Right atrium auricular region (tissue), 2 donors: Measurements from ENCODE around the gene HOXC5. TPM values are rescaled to one million over a fixed set of nuclear protein-coding genes. Genes with fewer than 3 reads are reported as not detected.

Experiments
- DNase-seq: peaks from one replicate; pipeline ENCODE4 v3.0.0-alpha.2; 2019; ENCODE audit warnings: low spot score
- H3K27ac ChIP-seq, 2 donors: fragments of 200-600 bp; sonication (generic); 1 replicate in 1 of 2; 2 replicates in 1 of 2; pipeline ENCODE4 v1.5.1; 2016 to 2019
- H3K27me3 ChIP-seq, 2 donors: fragments of 200-600 bp; sonication (generic); one replicate each; pipeline versions ENCODE4 v1.5.1 to v1.6.0; 2017 to 2019
- H3K36me3 ChIP-seq: fragments of 200-600 bp; sonication (generic); one replicate; pipeline ENCODE4 v1.5.1; 2016
- H3K4me1 ChIP-seq, 2 donors: fragments of 200-600 bp; sonication (generic); one replicate each; pipeline versions ENCODE4 v1.5.1 to v1.6.0; 2017 to 2019
- H3K4me3 ChIP-seq, 2 donors: fragments of 200-600 bp; sonication (generic); 1 replicate in 1 of 2; 2 replicates in 1 of 2; pipeline ENCODE4 v1.5.1; 2017 to 2019; ENCODE audit warnings: mild to moderate bottlenecking in 1 of 2, moderate library complexity in 1 of 2
- H3K9me3 ChIP-seq, 2 donors: fragments of 200-600 bp; sonication (generic); one replicate each; pipeline ENCODE4 v1.5.1; 2019
- total RNA-seq, 2 donors: library from RNA; depleted of rRNA; stranded (reverse); fragments of >200 nt; gene quantifications; one replicate each; pipeline ENCODE4 v1.1.0, GENCODE V29; 2016
- TF ChIP-seq, protein P1 (sequence below), 2 donors: fragments of 200-600 bp; sonication (generic); IDR thresholded peaks; one replicate each; pipeline ENCODE4 v1.5.1; 2019; ENCODE audit warnings: antibody characterized with exemption in 2 of 2

The HOXC5 gene
- total RNA-seq, 2 donors from 2014 or later, result 0.33 TPM; not detected in 1

DNA sequence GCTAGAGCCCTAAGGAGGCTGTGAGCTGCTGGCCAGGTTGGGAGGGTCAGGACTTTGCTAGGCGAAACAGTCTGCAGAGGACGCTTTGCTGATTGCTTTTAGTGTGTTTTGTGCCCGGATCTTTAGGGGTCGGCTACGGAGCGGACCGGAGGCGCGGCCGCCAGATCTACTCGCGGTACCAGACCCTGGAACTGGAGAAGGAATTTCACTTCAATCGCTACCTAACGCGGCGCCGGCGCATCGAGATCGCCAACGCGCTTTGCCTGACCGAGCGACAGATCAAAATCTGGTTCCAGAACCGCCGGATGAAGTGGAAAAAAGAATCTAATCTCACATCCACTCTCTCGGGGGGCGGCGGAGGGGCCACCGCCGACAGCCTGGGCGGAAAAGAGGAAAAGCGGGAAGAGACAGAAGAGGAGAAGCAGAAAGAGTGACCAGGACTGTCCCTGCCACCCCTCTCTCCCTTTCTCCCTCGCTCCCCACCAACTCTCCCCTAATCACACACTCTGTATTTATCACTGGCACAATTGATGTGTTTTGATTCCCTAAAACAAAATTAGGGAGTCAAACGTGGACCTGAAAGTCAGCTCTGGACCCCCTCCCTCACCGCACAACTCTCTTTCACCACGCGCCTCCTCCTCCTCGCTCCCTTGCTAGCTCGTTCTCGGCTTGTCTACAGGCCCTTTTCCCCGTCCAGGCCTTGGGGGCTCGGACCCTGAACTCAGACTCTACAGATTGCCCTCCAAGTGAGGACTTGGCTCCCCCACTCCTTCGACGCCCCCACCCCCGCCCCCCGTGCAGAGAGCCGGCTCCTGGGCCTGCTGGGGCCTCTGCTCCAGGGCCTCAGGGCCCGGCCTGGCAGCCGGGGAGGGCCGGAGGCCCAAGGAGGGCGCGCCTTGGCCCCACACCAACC, 3.1 kb upstream of the HOXC5 start:
- H3K9me3 ChIP-seq, result peaks cover 0 to 6% of the 10 kb centered on the region in 2 donors
- H3K4me3 ChIP-seq, result no peak overlapping the region
- peaks cover 0 to 34% of the 10 kb centered on the region in 2 donors for H3K4me1 ChIP-seq
- H3K27me3 ChIP-seq, result peaks cover 62 to 70% of the 10 kb centered on the region in 2 donors
- no peak overlapping the region for H3K27ac ChIP-seq
- TF ChIP-seq, protein P1, sequence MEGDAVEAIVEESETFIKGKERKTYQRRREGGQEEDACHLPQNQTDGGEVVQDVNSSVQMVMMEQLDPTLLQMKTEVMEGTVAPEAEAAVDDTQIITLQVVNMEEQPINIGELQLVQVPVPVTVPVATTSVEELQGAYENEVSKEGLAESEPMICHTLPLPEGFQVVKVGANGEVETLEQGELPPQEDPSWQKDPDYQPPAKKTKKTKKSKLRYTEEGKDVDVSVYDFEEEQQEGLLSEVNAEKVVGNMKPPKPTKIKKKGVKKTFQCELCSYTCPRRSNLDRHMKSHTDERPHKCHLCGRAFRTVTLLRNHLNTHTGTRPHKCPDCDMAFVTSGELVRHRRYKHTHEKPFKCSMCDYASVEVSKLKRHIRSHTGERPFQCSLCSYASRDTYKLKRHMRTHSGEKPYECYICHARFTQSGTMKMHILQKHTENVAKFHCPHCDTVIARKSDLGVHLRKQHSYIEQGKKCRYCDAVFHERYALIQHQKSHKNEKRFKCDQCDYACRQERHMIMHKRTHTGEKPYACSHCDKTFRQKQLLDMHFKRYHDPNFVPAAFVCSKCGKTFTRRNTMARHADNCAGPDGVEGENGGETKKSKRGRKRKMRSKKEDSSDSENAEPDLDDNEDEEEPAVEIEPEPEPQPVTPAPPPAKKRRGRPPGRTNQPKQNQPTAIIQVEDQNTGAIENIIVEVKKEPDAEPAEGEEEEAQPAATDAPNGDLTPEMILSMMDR (IDR thresholded peaks at IDR 0.05), result no peak
- no peaks in the 10 kb centered on the region for H3K36me3 ChIP-seq
- no peak for DNase-seq

DNA sequence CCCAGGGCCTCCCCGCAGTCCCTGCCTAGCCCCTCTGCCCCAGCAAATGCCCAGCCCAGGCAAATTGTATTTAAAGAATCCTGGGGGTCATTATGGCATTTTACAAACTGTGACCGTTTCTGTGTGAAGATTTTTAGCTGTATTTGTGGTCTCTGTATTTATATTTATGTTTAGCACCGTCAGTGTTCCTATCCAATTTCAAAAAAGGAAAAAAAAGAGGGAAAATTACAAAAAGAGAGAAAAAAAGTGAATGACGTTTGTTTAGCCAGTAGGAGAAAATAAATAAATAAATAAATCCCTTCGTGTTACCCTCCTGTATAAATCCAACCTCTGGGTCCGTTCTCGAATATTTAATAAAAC, 2.4 kb upstream of the HOXC5 start:
- Histone ChIP-seq H3K4me1 (peaks cover 0 to 34% of the 10 kb centered on the region in 2 donors), H3K27me3 (peaks cover 65 to 67% of the 10 kb centered on the region in 2 donors), H3K9me3 (peaks cover 0 to 6% of the 10 kb centered on the region in 2 donors), H3K4me3 (no peak overlapping the region), H3K27ac (no peak overlapping the region), H3K36me3 (no peaks in the 10 kb centered on the region)
- TF ChIP-seq, protein P1 (IDR thresholded peaks at IDR 0.05), result no peak
- no peak for DNase-seq

DNA sequence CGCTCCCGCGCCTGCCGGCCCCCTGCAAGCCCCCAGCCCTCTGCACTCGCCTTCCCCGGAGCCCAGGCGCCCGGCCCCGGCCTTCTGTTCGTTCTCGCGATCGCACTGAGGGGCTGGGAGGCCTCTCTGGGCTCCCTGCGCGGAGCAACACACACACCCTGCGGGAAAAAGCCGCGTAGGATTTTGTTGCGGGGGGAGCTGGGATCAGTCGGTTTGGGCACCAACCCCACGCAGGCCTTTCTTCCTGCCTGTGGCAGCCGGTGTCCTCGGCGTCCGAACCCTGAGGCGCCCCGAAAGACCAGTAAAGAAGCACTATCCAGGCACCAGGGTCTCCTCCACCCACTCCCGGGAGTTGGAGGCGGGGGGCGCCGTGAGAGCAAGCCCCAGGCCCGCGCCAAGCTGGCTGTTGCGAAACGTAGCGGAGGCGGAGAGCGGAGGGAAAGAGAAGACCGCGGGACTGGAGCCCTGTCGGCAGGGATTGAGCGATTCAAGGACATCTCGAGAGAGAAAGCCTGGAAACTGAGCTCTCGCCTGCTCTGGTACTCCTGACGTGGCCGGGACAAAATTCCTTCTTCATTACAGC, 1.9 kb upstream of the HOXC5 start:
- H3K27ac ChIP-seq, result no peak overlapping the region
- DNase-seq, result no peak
- no peaks in the 10 kb centered on the region for H3K36me3 ChIP-seq
- peaks cover 64 to 65% of the 10 kb centered on the region in 2 donors for H3K27me3 ChIP-seq
- TF ChIP-seq, protein P1 (IDR thresholded peaks at IDR 0.05), result no peak
- peak overlapping the region in 1 of 2 donors; percentile 14 for H3K4me3 ChIP-seq
- peaks cover 0 to 34% of the 10 kb centered on the region in 2 donors for H3K4me1 ChIP-seq
- peaks cover 0 to 6% of the 10 kb centered on the region in 2 donors for H3K9me3 ChIP-seq

DNA sequence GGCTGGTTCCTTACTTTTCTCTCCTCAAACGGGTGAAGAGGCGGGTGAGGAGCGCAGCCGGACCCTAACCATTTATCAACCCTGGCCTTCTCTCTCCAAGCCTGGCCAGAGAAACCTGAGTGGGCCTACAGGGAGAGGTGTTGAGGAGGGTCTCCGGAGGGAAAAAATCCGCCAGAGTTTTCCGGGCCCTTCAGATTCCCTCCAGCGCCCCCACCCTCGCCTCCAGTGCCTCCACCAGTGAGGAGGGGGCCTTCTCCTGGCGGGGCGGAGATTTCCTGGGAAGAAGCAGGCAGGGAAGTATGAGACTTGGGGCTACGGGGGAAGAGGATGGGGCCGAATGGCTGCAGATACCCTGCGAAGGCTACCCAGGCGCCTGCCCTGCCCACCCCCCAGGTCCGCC, 1.4 kb upstream of the HOXC5 start:
- TF ChIP-seq, protein P1 (IDR thresholded peaks at IDR 0.05), result no peak
- Histone ChIP-seq H3K4me1 (peaks cover 0 to 34% of the 10 kb centered on the region in 2 donors), H3K4me3 (peak overlapping the region in 1 of 2 donors; percentile 14), H3K27me3 (peaks cover 59 to 60% of the 10 kb centered on the region in 2 donors), H3K27ac (no peak overlapping the region), H3K36me3 (no peaks in the 10 kb centered on the region), H3K9me3 (peaks cover 0 to 6% of the 10 kb centered on the region in 2 donors)
- no peak for DNase-seq

DNA sequence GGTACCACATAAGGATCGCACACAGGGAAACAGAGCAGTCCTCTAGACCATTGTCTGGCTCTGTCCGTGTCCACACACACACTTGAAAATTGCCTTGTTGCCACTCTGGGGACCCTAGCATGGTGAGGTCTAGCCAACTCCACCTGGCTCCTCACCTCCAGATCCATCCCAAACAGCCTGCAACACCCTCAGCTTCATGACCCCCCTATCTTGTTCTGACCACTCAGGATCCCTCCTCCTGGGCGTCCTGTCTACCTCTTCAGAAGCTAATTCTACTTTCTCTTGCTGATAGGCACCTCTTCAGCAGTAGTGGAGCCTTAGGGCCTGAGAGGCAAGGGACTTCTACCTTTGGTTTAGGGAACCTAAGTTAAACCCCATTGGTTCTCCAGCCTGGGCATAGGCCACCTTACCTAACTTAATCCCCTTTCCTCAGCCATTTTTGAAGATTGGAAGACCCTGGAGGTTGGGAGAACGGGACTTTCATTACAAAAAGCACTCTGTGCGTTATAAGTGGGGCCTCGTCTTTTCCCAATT, 697 bp upstream of the HOXC5 start:
- H3K36me3 ChIP-seq, result no peaks in the 10 kb centered on the region
- H3K27ac ChIP-seq, result no peak overlapping the region
- peaks cover 0 to 34% of the 10 kb centered on the region in 2 donors for H3K4me1 ChIP-seq
- H3K9me3 ChIP-seq, result peaks cover 0 to 6% of the 10 kb centered on the region in 2 donors
- H3K27me3 ChIP-seq, result peaks cover 53 to 64% of the 10 kb centered on the region in 2 donors
- TF ChIP-seq, protein P1 (IDR thresholded peaks at IDR 0.05), result no peak
- no peak overlapping the region for H3K4me3 ChIP-seq
- no peak for DNase-seq
